ENCODE measurements around the gene KRTAP4-12.
"Not testable (repeated sequence)": the region's sequence is repeated elsewhere in the genome, so short reads cannot be mapped to it uniquely, and the experiment has no call there.

KRTAP4-12 gene

GRCh38 chr17:41107941-41108450 is 16.0 kb downstream of the KRTAP4-12 start:
- H3K4me3 ChIP-seq (ENCODE audit: low read length) = no peak overlapping the region
- no peak for DNase-seq (ENCODE audit: low read depth)
- no peak for TF ChIP-seq CTCF (conservative IDR thresholded peaks at IDR 0.05; ENCODE audit: low read depth, low read length)

- DNase-seq (ENCODE audit: low read depth); H3K4me3 ChIP-seq (ENCODE audit: low read length): not testable (repeated sequence)
Observed at GRCh38 chr17:41105347-41105746, 18.6 kb downstream of the KRTAP4-12 start, which contains the start of gene KRTAP4-9. KRTAP4-9 (plus strand) TSS chr17:41105389; CDS start chr17:41105389, 0 bp downstream.

GRCh38 chr17:41104386-41105038 is 19.5 kb downstream of the KRTAP4-12 start:
- H3K4me3 ChIP-seq (ENCODE audit: low read length); DNase-seq (ENCODE audit: low read depth): not testable (repeated sequence)

- no peak overlapping the region for H3K4me3 ChIP-seq (ENCODE audit: low read length)
- no peak for TF ChIP-seq CTCF (conservative IDR thresholded peaks at IDR 0.05; ENCODE audit: low read depth, low read length)
- no peak for DNase-seq (ENCODE audit: low read depth)
Observed at GRCh38 chr17:41103896-41104295, 20.1 kb downstream of the KRTAP4-12 start.

GRCh38 chr17:41101586-41102259 is 22.3 kb downstream of the KRTAP4-12 start, which contains the start of gene KRTAP4-16:
KRTAP4-16 (minus strand) TSS chr17:41102209; CDS start chr17:41102209, 0 bp downstream.
- no peak for TF ChIP-seq CTCF (conservative IDR thresholded peaks at IDR 0.05; ENCODE audit: low read depth, low read length)
- DNase-seq (ENCODE audit: low read depth) = no peak
- no peak within 1 kb of the TSS for H3K4me3 ChIP-seq (ENCODE audit: low read length)

GRCh38 chr17:41099682-41100480 is 24.1 kb downstream of the KRTAP4-12 start:
- not testable (repeated sequence) for H3K4me3 ChIP-seq (ENCODE audit: low read length); DNase-seq (ENCODE audit: low read depth)

GRCh38 chr17:41098481-41098880 is 25.5 kb downstream of the KRTAP4-12 start:
- no peak for DNase-seq (ENCODE audit: low read depth)
- no peak overlapping the region for H3K4me3 ChIP-seq (ENCODE audit: low read length)
- no peak for TF ChIP-seq CTCF (conservative IDR thresholded peaks at IDR 0.05; ENCODE audit: low read depth, low read length)

GRCh38 chr17:41098042-41098441 is 25.9 kb downstream of the KRTAP4-12 start, which contains the start of gene KRTAP4-8:
KRTAP4-8 (minus strand) TSS chr17:41098142; CDS start chr17:41098084, 58 bp downstream.
- DNase-seq (ENCODE audit: low read depth) = no peak
- no peak within 1 kb of the TSS for H3K4me3 ChIP-seq (ENCODE audit: low read length)
- TF ChIP-seq CTCF (conservative IDR thresholded peaks at IDR 0.05; ENCODE audit: low read depth, low read length) = no peak

All from retinal pigment epithelial cell (primary cell).